Smooth muscle cell (in vitro differentiated cells): ENCODE data around the gene GMDS. TPM values are rescaled to one million over a fixed set of nuclear protein-coding genes. Genes with fewer than 3 reads are reported as not detected.

Experiments
- DNase-seq: peaks from one replicate; lab custom pipeline; 2025; ENCODE audit not compliant: unreplicated experiment; lab: John Stamatoyannopoulos, UW
- H2AFZ ChIP-seq: fragments of 200-600 bp; sonication (generic); 2 replicates; pipeline ENCODE4 v1.6.0; 2016; ENCODE audit warnings: antibody characterized with exemption, low read depth, mild to moderate bottlenecking
- H3F3A ChIP-seq: fragments of 200-600 bp; sonication (generic); 2 replicates; pipeline ENCODE4 v1.6.0; 2017; ENCODE audit warnings: antibody characterized with exemption, low read depth
- H3K27ac ChIP-seq: fragments of 200-600 bp; sonication (generic); 2 replicates; pipeline ENCODE4 v1.5.1; 2016; ENCODE audit warnings: low read depth, mild to moderate bottlenecking
- H3K27me3 ChIP-seq: fragments of 200-600 bp; sonication (generic); 2 replicates; pipeline ENCODE4 v1.6.1; 2016; ENCODE audit warnings: low read depth, mild to moderate bottlenecking
- H3K36me3 ChIP-seq: fragments of 200-600 bp; sonication (generic); 2 replicates; pipeline ENCODE4 v1.5.1; 2016; ENCODE audit warnings: low read depth
- H3K4me1 ChIP-seq: fragments of 200-600 bp; sonication (generic); 2 replicates; pipeline ENCODE4 v1.5.1; 2016; ENCODE audit warnings: low read depth
- H3K4me2 ChIP-seq: fragments of 200-600 bp; sonication (generic); 2 replicates; pipeline ENCODE4 v1.6.0; 2016; ENCODE audit warnings: mild to moderate bottlenecking
- H3K4me3 ChIP-seq: fragments of 200-600 bp; sonication (generic); 2 replicates; pipeline ENCODE4 v1.5.1; 2016; ENCODE audit warnings: mild to moderate bottlenecking
- H3K79me2 ChIP-seq: fragments of 200-600 bp; sonication (generic); 2 replicates; pipeline ENCODE4 v1.6.0; 2016; ENCODE audit warnings: low read depth, mild to moderate bottlenecking
- H3K9ac ChIP-seq: fragments of 200-600 bp; sonication (generic); 2 replicates; pipeline ENCODE4 v1.6.0; 2016; ENCODE audit warnings: low read depth
- H3K9me3 ChIP-seq: fragments of 200-600 bp; sonication (generic); replicated peaks from 2 replicates; pipeline ENCODE4 v1.5.1; 2016; ENCODE audit warnings: low read depth
- H4K20me1 ChIP-seq: fragments of 200-600 bp; sonication (generic); 2 replicates; pipeline ENCODE4 v1.6.0; 2016; ENCODE audit warnings: low read depth
- CTCF ChIP-seq: fragments of 200-600 bp; sonication (generic); IDR thresholded peaks from 2 replicates; pipeline ENCODE4 v1.5.1; 2017; ENCODE audit warnings: borderline replicate concordance, mild to moderate bottlenecking, antibody characterized with exemption; ENCODE audit not compliant: insufficient read depth, poor library complexity, severe bottlenecking
- WGBS: methylation state at CpG from one replicate; pipeline ENCODE4 v1.1.7; 2016; ENCODE audit warnings: low lambda C conversion rate; 5-methylcytosine and 5-hydroxymethylcytosine counted together
- polyA plus RNA-seq: library from polyadenylated mRNA; unstranded; fragments of >200 nt; fragmentation: Nextera tagmentation; extraction: Ambion mirVana; gene quantifications from 2 replicates; pipeline ENCODE4 v1.2.1, GENCODE V29; 2016
- total RNA-seq: library from RNA; depleted of rRNA; stranded (reverse); fragments of >200 nt; gene quantifications from 2 replicates; pipeline ENCODE4 v1.2.3, GENCODE V29; 2014

The GMDS gene
- total and polyA plus RNA-seq, 2 experiments from 2014 or later: 3.7 to 8.5 TPM

- Histone ChIP-seq H3K27me3 (no peaks in the 10 kb centered on the region), H3K9ac (no peak overlapping the region), H3K4me3 (no peak overlapping the region), H2AFZ (no peak overlapping the region), H4K20me1 (no peaks in the 10 kb centered on the region), H3K79me2 (no peaks in the 10 kb centered on the region), H3K36me3 (no peaks in the 10 kb centered on the region), H3K27ac (no peak overlapping the region), H3K4me2 (no peak overlapping the region), H3K9me3 (peaks cover 6% of the 10 kb centered on the region), H3K4me1 (no peaks in the 10 kb centered on the region), H3F3A (no peaks in the 10 kb centered on the region)
- no peak for TF ChIP-seq CTCF
- no peak for DNase-seq
These were observed 226.4 kb downstream of the GMDS start for GRCh38 chr6:2019051-2019450.

- Histone ChIP-seq H3F3A (no peaks in the 10 kb centered on the region), H3K4me3 (no peak overlapping the region), H3K36me3 (no peaks in the 10 kb centered on the region), H3K9ac (no peak overlapping the region), H3K9me3 (peaks cover 6% of the 10 kb centered on the region), H3K4me2 (no peak overlapping the region), H3K4me1 (no peaks in the 10 kb centered on the region), H4K20me1 (no peaks in the 10 kb centered on the region), H2AFZ (no peak overlapping the region), H3K27ac (no peak overlapping the region), H3K79me2 (no peaks in the 10 kb centered on the region), H3K27me3 (no peaks in the 10 kb centered on the region)
- TF ChIP-seq CTCF: no peak
- 96% methylated on average over 4 of the region's 4 CpGs for WGBS
- no peak for DNase-seq
These were observed 229.4 kb downstream of the GMDS start for GRCh38 chr6:2016040-2016439.

- H3K4me2 ChIP-seq: no peak overlapping the region
- no peak overlapping the region for H3K9ac ChIP-seq
- no peaks in the 10 kb centered on the region for H3K36me3 ChIP-seq
- H3K4me1 ChIP-seq: no peaks in the 10 kb centered on the region
- DNase-seq: no peak
- no peaks in the 10 kb centered on the region for H3F3A ChIP-seq
- H3K4me3 ChIP-seq: no peak overlapping the region
- H2AFZ ChIP-seq: no peak overlapping the region
- H3K27me3 ChIP-seq: no peaks in the 10 kb centered on the region
- H3K9me3 ChIP-seq: no peaks in the 10 kb centered on the region
- no peaks in the 10 kb centered on the region for H3K79me2 ChIP-seq
- no peaks in the 10 kb centered on the region for H4K20me1 ChIP-seq
- 92% methylated on average over 2 of the region's 2 CpGs for WGBS
- no peak for TF ChIP-seq CTCF
- no peak overlapping the region for H3K27ac ChIP-seq
These were observed 236.9 kb downstream of the GMDS start for GRCh38 chr6:2008383-2008976.

- TF ChIP-seq CTCF: no peak
- 92% methylated on average over 4 of the region's 4 CpGs for WGBS
- DNase-seq: no peak
- no peaks in the 10 kb centered on the region for H3K27me3 ChIP-seq
- H3K79me2 ChIP-seq: no peaks in the 10 kb centered on the region
- H3K4me1 ChIP-seq: no peaks in the 10 kb centered on the region
- no peak overlapping the region for H3K4me3 ChIP-seq
- H3K36me3 ChIP-seq: no peaks in the 10 kb centered on the region
- H4K20me1 ChIP-seq: no peaks in the 10 kb centered on the region
- no peak overlapping the region for H3K9ac ChIP-seq
- H3K27ac ChIP-seq: no peak overlapping the region
- no peaks in the 10 kb centered on the region for H3K9me3 ChIP-seq
- no peaks in the 10 kb centered on the region for H3F3A ChIP-seq
- H2AFZ ChIP-seq: no peak overlapping the region
- H3K4me2 ChIP-seq: no peak overlapping the region
These were observed 238.2 kb downstream of the GMDS start for GRCh38 chr6:2007165-2007564.
